NCI-H1417 treated with DMSO at 0.1 percent for 48 hours (cell line): ENCODE measurements around the gene TMA7B.

ENCODE experiments used
- DNase-seq: peaks from one replicate; lab custom pipeline; 2025; lab: John Stamatoyannopoulos, UW

TMA7B gene

GRCh38 chr22:39959640-39960447 is at the start of gene TMA7B:
TMA7B (plus strand) TSS chr22:39960397; CDS start chr22:39964375, 3,978 bp downstream.
- DNase-seq: no peak

DNA sequence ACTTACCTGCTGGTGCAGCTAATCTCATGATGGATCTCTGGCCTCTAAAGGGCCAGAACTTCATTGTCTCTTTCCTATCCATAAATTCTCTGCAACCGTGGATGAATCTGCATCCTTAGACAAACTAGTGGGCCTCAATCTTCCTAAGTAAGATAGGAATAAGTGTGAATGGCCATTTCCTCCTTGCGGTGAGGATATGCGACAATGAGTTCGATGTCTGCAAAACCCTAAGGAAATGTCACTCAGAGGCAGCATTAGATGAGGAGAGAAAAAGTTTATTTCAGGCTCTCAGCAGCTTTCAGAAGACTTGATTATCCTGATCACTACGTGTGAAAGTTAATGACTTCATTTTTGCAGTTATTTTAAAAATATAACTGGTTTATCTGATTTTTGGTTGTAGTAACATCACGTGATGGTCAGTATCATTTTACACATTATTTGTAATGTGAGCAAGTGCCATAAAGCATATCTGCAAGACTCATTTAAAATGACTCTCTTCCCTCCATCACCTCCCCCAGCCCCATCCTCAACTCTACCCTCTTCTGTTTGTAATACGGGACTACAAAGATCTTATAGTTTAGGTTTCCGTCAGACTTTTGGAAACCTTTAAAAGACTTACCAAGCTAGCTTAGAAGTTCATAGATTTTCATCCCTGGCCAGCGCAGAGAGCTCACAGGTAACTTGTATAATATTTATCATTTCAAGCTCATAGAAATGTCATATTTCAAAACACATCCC is 49.2 kb upstream of the TMA7B start:
- no peak for DNase-seq

DNA sequence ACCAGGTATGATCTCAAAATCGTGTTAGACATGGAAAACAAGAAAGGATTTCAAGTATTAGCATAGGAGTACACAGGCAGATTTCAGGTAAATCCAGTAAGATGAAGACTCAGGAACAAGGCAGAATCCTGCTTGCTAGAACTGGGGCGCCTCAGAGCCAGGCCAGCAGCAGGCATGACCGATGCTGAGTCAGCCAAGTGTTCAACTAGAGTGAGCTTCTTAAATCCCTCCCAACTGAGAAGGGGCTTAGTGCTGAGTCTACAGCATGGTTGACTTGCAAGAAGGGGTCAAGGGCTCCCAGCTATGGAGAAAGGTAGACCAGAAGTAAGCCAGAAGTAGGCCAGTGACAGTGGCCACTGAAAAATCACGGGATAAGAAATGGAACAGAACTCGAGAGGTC is 46.9 kb upstream of the TMA7B start:
- DNase-seq: no peak

- DNase-seq: no peak
Measured at GRCh38 chr22:39913886-39914285, 46.3 kb upstream of the TMA7B start.

- no peak for DNase-seq
Measured at GRCh38 chr22:39914584-39914983, 45.6 kb upstream of the TMA7B start.

DNA sequence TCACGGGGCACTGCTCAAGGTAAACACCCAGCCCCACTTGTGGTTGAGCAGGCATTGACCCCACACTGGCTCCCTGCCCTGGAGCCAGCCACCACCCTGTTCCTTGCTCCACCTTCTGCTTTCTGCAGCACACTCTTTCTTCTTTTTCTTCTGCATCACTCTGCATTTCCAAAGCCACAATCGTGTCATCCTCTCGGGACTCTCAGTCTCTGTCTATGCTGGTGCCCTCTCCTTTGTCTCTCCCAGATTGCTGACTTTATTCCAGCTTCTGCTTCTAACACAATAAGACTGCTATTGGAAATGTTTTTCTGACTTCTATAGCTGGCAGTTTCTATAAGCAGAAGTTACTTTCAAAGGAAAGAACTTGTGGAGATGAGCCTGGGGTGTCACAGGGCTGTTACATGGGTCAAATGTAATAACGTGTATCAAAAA is 44.9 kb upstream of the TMA7B start:
- no peak for DNase-seq

DNA sequence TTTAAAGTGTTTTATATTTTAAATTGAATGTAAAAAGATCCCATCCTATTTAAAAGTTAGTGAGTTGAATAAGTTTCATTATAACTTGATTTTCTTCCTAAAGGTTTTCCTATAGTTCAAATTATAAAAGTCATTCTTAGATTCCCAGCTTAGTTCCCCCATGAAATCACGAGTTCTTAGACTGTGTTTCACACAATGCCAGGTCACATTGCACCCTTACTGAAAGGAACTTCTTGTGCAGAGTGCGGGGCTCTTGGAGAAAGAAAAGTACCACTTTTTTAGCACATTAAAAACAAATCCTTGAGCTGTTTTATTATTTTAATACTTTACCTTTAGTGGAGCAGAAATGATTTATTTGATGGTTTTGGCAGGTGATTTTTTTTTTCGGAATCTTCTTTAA is 43.7 kb upstream of the TMA7B start:
- no peak for DNase-seq

DNA sequence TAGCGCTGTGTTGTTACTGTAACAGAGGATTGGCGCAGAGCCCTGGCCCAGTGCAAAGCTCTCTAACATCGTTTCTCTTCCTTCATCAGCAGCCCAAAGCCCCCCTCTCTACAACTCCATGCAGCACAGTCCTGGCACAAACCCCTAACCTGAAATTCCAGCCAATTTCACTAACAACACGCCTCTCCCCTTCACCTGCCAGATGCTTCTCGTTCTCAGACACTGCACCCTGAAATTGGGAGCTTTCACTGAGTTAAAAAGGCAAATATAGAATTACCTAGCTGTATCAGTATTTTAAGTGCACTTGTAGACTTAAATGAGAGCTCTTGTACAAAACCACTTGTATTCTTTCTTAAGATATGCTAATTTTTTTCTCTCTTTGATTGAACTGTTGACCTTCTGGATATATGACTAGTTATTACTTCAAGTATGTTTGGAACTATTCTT is 43.0 kb upstream of the TMA7B start:
- DNase-seq: no peak

- no peak for DNase-seq
Measured at GRCh38 chr22:39917776-39918495, 42.3 kb upstream of the TMA7B start.

DNA sequence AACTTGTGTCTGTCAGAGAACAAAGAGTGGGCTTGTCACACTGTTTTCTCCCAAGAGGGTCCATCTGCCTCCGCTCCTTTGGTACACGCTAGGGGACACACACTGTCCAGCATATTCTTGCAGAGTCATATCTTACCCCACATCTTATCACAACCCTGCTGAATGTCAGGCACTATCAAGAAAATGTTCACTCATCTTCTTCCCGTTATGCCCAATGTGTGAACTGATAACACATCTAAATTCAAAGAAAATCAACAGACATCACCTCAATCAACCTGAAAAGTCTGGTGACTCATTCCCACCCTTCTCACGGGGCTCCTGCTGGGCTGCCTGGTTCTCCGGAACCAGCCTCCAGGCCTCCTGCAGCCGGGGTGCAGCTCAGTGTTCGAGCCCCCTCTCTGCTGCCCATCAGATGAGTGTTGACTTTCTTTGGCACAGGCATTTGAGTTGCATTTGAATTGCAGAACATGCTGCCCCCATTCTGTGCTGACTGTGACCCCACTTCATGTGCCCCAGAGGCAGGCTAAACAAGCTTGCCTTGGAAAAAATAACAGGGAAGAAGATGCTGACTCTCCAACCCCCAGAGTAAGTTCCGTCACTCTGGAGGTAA is 40.0 kb upstream of the TMA7B start:
- DNase-seq: no peak

DNA sequence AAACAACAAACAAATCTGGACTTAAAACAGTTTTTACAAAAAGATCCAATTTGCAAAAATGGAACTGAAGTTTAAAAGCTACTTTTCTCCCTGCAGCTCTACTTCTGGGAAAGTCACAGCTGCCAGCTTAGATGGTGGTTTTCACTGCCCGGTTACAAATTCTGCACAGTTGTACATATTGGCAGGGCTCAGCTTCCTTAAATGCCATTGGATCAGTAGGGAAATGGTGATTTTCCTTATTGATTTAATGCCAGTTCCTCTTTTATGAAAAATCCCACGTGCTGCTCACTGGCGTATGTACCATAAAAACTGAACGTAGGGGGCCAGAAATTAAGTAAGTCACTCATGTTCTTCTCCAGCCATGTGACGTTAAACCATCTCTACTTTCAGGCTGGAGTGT is 36.5 kb upstream of the TMA7B start:
- no peak for DNase-seq

DNA sequence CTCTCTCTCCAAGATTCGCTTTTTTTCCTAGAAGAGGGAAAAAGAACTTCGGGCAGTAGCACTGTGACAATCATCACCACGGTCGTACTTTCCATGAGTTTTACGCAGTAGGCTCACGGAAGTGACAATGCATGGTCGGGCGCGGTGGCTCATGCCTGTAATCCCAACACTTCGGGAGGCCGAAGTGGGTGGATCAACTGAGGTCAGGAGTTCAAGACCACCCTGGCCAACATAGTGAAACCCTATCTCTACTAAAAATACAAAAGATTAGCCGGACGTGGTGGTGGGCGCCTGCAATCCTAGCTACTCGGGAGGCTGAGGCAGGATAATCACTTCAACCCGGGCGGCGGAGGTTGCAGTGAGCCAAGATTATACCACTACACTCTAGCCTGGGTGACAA is 35.9 kb upstream of the TMA7B start:
- no peak for DNase-seq

DNA sequence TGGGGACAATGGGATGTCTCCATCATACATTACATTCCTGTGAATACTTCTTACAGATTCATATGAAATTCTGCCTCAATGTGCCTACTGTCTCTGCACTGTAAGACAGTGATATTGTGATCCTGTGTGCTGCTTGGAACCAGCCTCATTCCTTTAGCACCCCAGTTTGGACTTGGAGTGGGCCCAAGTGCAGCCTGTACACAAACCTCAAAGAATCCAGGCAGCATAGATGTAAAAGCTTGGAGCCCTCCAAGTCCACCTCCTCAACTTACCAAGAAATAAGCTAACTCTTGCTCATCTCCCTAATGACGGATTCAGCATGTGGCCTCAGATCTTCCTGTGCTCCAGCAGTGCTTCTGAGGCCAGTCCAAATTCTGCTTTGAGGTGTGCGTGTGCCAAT is 34.9 kb upstream of the TMA7B start:
- DNase-seq: no peak

DNA sequence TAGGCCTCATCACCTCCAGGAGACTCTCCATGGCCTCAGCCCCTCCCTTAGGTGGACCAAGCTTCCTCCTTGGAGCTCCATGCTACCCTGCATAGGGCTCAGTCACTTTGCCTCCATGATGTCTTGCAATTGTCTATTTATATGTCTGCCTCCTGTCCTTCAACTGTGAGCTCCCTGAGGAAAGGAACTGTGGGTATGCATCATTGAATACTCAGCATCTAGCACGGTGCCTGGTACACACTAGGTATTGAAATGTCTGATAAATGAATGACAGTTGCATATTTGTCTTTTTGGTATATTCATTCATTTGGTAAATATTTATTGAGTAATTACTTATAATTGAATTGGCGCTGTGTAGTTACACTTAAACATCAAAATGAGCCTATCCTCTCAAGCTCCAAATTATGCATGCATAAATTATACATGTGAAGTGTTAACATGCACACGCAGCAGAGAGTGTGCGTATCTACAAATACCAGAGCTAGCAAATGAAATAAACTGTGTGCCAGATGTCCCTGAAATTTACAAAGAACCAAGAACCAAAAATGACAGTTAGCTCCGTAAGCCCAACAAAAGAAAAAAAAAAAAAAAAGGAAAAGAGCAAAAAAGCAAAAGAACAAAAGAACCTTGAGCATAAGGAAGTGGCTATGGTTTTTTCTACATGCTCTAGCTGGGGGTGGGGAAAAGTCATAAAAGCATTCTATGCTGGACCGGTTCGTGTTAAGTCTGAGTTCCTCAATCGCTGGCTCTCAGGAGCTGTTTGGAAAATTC is 34.1 kb upstream of the TMA7B start:
- DNase-seq: no peak

- DNase-seq: no peak
Measured at GRCh38 chr22:39926753-39927152, 33.4 kb upstream of the TMA7B start.

- DNase-seq: no peak
Measured at GRCh38 chr22:39927544-39927943, 32.7 kb upstream of the TMA7B start.

DNA sequence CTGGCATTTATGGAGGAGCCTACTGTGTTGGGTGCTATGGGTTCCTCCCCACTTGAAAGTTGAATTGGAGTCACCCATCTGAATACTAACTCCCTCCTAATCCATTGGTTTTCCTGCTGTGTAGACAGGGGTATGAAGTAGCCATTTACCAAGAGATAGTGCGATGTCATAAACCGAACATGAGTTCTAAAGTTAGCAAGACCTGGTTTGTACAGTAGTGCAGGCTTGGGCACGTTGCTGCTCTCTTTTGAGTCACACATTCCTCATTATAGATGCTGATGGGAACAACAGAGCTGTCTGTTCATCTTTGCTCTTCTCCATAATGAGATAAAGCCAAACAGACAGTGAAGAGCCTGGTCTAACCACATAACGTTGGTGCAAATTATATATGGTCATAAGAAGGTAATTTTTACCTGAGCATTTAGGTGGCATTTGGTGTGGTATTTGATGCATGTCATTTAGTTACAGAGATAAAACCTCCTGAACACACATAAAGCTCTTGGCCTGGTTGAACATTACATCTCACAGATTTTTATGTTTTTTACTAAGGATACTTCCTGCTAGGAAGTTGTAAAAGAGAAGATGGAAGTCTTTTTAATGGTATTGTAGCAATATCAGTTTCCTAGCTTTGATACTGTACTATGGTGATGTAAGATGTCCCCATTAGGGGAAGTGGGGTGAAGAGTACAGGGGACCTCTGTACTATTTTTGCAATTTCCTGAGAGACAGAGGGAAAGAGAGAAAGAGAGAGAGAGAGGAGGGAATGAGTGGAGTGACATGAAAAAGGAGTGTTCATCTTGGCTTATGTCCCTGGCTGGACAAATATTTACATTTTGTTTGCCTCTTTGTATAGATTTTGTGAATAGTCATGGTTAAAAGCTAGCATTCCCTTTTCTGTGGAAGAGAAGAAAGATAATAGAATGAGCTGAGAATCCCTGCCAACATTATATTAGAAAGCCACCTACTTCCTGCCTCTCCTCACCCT is 31.4 kb upstream of the TMA7B start:
- DNase-seq: no peak

- DNase-seq: no peak
Measured at GRCh38 chr22:39931251-39931650, 28.9 kb upstream of the TMA7B start.

- DNase-seq: no peak
Measured at GRCh38 chr22:39932166-39932565, 28.0 kb upstream of the TMA7B start.

GRCh38 chr22:39932918-39933649 is 27.1 kb upstream of the TMA7B start:
- DNase-seq: no peak
